ENCODE measurements around the gene TCF3.

Gene TCF3

DNA sequence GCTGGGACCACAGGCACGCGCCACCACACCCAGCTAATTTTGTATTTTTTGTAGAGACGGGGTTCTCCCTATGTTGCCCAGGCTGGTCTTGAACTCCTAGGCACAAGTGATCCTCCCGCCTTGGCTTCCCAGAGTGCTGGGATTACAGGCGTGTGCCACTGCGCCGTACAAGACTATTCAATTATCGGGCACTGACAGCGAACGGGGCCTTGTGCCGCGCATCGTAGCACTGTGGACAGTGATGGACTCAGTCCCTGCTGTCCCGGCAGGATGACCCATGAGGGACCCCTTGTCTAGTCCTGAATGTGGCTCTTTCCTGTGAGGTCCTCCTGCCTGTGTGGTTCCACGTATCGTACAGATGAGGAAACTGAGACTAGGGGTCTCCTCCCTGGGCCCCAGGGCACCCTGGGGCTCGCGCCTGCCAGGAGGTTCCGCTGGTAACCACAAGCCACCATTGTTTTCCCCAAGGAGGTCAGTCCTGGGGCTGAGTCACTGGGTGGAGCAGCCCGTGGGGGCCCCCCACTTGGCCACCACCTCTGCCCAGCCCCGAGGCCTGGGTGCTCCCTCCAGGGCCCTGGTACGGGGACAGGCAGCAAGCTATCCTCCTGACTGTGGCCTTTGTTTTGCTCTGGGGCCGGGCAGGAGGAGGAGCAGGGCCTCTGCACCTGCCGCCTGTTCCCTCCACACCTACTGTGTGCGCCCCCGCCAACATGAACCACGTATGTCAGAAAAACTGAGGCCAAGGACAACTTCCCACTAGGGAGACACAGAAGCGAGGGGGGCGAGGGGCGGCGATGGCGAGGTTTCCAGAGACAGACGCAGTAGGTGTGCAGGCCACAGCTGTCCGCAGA lies 2.9 kb upstream of the TCF3 start:
- Mint-ChIP-seq H3K9me3 (no peaks in the 10 kb centered on the region), H3K27me3 (peaks cover 25% of the 10 kb centered on the region), H3K36me3 (ENCODE audit: insufficient read depth) (peaks cover 20% of the 10 kb centered on the region), H3K4me3 (peak overlapping the region; percentile 42), H3K27ac (ENCODE audit: low read depth) (no peak overlapping the region), H3K4me1 (peaks cover 11% of the 10 kb centered on the region)
- DNase-seq (ENCODE audit: low spot score in 2 of 2) (no peak), ATAC-seq (replicated peaks; ENCODE audit: extremely low read depth, poor library complexity, severe bottlenecking) (no peak)

DNA sequence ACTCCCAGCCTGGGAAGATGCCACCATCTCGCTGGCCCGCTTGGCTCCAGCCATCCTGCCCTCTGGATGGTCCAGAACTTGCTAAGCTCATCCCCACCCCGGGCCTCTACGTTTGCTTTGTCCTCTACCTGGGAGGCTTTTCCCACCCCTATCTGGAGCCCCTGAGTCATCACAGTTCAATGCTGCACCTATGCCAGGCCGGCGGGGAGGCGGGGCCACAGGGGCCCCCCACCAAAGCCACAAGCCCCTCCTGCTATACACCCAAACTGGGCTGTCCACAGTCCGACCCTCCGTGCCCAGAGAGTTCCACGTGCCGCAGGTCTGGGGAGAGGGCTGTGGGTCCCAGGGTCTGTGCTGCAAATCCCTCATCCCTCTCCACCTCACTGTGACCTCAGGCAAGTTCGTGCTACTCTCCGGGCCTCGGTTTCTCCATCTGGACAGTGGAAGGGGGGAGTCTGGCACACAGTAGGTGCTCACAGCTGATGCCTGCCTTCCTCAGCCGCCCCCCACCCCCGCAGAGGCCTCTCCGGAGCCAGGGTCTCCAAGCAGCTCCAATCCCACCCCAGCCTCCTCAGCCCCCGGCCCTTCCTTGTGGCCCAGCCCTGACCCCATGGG lies 1.9 kb upstream of the TCF3 start:
- Mint-ChIP-seq H3K4me3 (peak overlapping the region; percentile 42), H3K27ac (ENCODE audit: low read depth) (no peak overlapping the region)

DNA sequence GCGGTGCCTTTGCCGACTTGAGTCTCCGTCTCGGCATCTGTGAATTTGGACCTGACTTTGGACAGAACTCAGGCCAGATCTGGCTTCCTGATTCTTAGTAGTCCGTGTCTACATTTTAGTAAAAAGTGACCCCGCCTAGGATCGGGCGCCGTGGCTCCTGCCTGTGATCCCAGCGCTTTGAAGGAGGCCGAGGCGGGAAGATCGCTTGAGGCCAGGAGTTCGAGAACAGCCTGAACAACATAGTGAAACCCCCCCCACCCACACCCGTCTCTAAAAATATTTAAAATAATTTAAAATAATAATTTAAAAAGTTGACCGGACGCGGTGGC lies 849 bp upstream of the TCF3 start:
- peak overlapping the region; percentile 83 for H3K27ac Mint-ChIP-seq (ENCODE audit: low read depth)
- ATAC-seq (replicated peaks; ENCODE audit: extremely low read depth, poor library complexity, severe bottlenecking) = no peak
- H3K36me3 Mint-ChIP-seq (ENCODE audit: insufficient read depth) = peaks cover 20% of the 10 kb centered on the region

More for the DNA sequence above, 1.9 kb upstream of the TCF3 start:
- DNase-seq (ENCODE audit: low spot score in 2 of 2) (no peak), ATAC-seq (replicated peaks; ENCODE audit: extremely low read depth, poor library complexity, severe bottlenecking) (no peak)
- H3K4me1 Mint-ChIP-seq = peaks cover 13% of the 10 kb centered on the region
- H3K9me3 Mint-ChIP-seq = no peaks in the 10 kb centered on the region
- H3K27me3 Mint-ChIP-seq = peaks cover 22% of the 10 kb centered on the region
- H3K36me3 Mint-ChIP-seq (ENCODE audit: insufficient read depth) = peaks cover 20% of the 10 kb centered on the region

DNA sequence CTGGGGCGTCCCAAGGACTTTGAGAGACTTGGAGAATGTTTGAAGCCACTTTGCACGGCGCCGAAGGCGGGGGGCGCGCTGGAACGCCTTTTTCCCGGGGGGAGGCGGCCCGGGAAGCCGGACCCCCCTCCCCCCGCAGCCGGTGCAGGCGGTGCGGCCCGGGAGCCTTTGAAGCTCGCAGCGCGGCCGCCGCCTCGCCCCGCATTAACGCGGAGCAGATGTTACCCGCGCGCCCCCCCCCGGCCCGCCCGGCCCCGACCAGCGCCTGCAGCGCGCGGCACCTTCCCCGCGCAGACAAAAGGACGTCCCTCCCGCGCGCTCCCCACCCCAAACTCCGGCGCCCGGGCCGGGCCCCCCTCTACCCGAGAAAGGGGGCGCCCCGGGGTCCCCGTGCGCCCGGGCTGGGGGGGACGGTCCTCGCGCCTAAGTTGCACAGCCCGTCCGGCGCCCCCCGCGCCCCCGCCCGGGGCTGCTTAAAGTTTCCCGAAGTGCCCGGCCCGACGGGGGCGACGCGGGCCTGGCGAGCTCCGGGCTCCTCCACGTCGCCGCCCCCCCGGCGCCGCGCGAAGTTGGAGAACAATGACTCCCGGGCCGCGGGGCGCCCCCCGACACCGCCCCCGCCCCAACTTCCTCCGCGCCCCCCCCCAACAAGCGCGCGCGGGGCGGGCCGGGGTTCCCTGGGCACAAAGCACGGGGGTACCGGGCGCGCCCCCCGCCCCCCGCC lies 685 bp downstream of the TCF3 start:
- Mint-ChIP-seq H3K9me3 (no peaks in the 10 kb centered on the region), H3K27ac (ENCODE audit: low read depth) (peak overlapping the region; percentile 96), H3K27me3 (peaks cover 2% of the 10 kb centered on the region), H3K4me1 (peaks cover 17% of the 10 kb centered on the region), H3K36me3 (ENCODE audit: insufficient read depth) (peaks cover 23% of the 10 kb centered on the region), H3K4me3 (peak overlapping the region; percentile 87)
- no peak for DNase-seq (ENCODE audit: low spot score in 2 of 2)
- no peak for ATAC-seq (replicated peaks; ENCODE audit: extremely low read depth, poor library complexity, severe bottlenecking)

More for the DNA sequence above, 849 bp upstream of the TCF3 start:
- DNase-seq (ENCODE audit: low spot score in 2 of 2) = no peak
- H3K27me3 Mint-ChIP-seq = peaks cover 12% of the 10 kb centered on the region
- no peaks in the 10 kb centered on the region for H3K9me3 Mint-ChIP-seq
- peak overlapping the region; percentile 75 for H3K4me3 Mint-ChIP-seq
- peaks cover 17% of the 10 kb centered on the region for H3K4me1 Mint-ChIP-seq

DNA sequence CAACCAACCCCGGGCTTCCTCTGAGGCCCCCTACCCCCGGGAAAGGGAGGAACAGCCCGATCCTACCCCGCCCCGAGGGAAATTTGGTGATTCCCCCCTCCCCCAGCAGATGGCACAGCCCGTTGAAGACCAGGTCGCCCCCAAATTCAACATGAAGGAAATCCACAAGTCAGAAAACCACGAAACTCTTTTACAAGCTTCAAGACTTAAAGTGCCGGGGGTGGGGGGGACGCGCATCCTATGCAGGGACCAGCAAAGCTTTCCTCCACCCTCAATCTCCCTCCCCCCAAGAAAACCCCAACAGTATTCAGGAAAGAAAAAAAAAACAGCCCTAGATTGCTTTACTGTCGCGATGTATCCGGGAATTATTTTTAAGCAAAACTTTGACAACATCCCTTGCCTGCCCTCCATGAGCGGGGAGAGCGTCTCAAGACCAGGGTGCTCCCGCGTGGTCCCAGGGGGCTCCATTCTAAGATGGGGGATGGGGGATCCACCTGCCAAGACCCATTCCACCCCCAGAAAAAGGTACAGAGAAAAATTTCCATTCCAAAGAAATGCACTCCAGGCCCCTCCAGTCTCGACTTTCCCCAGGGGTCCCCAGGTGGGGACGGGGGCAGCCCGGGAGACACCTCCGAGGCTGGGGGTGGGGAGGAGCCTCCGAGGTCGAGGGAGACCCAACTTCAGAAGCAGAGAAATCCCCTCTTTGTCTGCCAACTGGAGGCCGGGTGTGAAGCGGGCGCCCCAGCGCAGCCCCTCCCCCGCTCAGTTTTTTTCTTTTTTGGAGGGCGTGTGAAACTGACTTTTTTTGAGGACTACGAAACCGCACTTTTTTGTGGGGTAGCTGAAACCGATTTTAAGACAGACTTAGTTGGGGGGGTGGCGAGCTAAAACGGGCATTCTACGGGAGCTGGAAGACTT lies 1.5 kb downstream of the TCF3 start:
- Mint-ChIP-seq H3K27me3 (no peaks in the 10 kb centered on the region), H3K4me3 (peak overlapping the region; percentile 87), H3K4me1 (peaks cover 24% of the 10 kb centered on the region), H3K36me3 (ENCODE audit: insufficient read depth) (peaks cover 24% of the 10 kb centered on the region), H3K27ac (ENCODE audit: low read depth) (peak overlapping the region; percentile 96), H3K9me3 (no peaks in the 10 kb centered on the region)
- peak; percentile 5 for ATAC-seq (replicated peaks; ENCODE audit: extremely low read depth, poor library complexity, severe bottlenecking)
- peak; percentile 47 to 66 for DNase-seq (ENCODE audit: low spot score in 2 of 2)

DNA sequence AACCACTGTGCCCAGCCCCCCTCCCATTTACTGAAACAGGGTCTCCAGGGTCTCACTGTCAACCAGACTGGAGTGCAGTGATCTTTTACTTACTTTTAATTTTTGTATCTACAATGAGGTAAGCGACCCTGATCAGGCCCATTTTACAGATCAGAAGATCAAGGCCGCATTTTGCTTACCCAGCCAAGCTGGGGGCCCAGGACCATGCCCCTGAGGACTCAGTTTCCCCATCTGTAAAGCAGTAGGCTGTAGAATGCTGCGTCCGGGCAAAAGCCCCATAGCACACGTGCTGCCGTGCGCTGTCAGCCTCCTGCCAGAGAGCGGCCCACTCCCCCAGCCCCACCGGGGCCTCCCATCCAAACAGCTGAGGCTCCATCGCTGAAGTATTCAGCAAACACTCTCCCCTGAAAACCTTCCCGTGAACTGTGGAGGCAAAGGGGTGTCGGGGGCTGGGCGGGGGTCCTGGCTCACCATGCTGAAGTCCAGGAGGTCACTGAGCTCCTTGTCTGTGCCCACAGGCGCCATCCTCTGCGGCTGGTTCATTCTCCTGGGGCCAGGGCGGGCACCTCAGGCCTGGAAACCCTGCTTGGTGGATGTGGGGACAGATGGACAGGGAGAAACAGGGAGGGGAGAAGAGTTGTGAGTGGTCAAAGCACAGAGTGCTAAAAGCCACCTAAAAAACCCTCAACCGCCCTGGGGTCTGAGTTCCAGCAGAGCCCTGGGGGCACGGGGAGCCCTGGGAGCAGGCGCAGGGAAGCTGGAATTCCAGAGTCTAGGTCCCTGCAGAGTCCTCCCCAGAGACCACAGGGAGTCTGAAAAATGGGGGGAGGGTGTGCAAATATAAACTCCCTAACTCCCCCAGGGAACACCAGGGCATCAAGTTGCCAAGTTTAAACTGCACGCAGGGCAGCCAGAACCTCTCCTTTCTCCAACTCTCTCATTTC lies 2.4 kb downstream of the TCF3 start:
- Mint-ChIP-seq H3K4me1 (peaks cover 31% of the 10 kb centered on the region), H3K27me3 (no peaks in the 10 kb centered on the region), H3K4me3 (peak overlapping the region; percentile 87), H3K36me3 (ENCODE audit: insufficient read depth) (peaks cover 27% of the 10 kb centered on the region), H3K9me3 (no peaks in the 10 kb centered on the region), H3K27ac (ENCODE audit: low read depth) (peak overlapping the region; percentile 96)
- ATAC-seq (replicated peaks; ENCODE audit: extremely low read depth, poor library complexity, severe bottlenecking) = no peak
- no peak for DNase-seq (ENCODE audit: low spot score in 2 of 2)

DNA sequence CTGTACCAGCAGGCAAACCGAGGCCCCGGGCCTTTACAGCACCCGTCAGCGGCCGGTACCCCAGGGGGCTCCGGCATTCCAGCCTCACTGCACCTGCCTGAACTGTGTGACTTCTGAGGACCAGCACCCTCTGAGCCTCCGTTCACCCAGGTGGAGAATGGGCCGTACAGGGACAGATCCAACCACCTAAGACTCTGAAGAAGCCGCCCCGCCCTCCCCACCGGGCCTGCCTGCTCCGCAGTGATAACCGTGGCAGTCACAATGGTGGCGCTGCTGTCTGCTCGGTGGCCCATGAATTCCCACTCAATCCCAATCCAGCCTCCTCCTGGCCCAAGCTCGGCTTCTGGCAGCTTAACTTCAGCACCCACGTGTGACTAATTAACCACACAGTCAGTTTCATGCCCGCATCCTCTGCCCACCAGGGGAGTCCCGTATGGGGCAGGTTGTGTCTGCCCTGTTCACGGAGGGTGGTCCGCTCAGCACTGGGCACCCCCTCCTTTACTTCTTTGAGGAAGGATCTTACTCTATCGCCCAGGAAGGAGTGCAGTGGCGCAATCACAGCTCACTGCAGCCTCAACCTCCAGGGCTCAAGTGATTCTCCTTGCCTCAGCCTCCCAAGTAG lies 3.4 kb downstream of the TCF3 start:
- Mint-ChIP-seq H3K4me3 (no peak overlapping the region), H3K27me3 (no peaks in the 10 kb centered on the region), H3K4me1 (peaks cover 31% of the 10 kb centered on the region), H3K27ac (ENCODE audit: low read depth) (peak overlapping the region; percentile 19), H3K36me3 (ENCODE audit: insufficient read depth) (peaks cover 27% of the 10 kb centered on the region), H3K9me3 (no peaks in the 10 kb centered on the region)
- ATAC-seq (replicated peaks; ENCODE audit: extremely low read depth, poor library complexity, severe bottlenecking) (no peak), DNase-seq (ENCODE audit: low spot score in 2 of 2) (no peak)

DNA sequence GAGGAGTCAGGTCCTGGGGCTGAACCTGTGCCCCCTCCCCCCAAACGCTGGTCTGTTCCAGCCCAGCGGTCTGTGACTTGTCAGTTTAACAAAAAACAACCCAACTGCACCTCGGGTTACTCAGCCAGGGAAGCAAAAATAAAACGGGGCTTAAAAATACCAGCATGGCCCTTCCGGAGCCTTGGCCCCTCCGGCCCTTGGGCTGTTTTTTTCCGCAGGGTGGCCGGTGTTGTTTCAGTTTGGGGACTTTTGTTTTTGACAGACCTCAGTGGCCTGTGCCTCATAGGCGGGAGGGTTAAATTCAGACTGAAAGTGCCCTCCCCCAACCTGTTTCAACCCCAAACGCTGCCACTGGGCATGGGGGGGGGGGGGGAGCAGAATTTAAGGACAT lies 4.0 kb downstream of the TCF3 start:
- H3K4me3 Mint-ChIP-seq = no peak overlapping the region
- no peak for DNase-seq (ENCODE audit: low spot score in 2 of 2)
- no peaks in the 10 kb centered on the region for H3K9me3 Mint-ChIP-seq
- no peak for ATAC-seq (replicated peaks; ENCODE audit: extremely low read depth, poor library complexity, severe bottlenecking)
- no peaks in the 10 kb centered on the region for H3K27me3 Mint-ChIP-seq
- H3K27ac Mint-ChIP-seq (ENCODE audit: low read depth) = no peak overlapping the region
- H3K36me3 Mint-ChIP-seq (ENCODE audit: insufficient read depth) = peaks cover 27% of the 10 kb centered on the region
- H3K4me1 Mint-ChIP-seq = peaks cover 31% of the 10 kb centered on the region

DNA sequence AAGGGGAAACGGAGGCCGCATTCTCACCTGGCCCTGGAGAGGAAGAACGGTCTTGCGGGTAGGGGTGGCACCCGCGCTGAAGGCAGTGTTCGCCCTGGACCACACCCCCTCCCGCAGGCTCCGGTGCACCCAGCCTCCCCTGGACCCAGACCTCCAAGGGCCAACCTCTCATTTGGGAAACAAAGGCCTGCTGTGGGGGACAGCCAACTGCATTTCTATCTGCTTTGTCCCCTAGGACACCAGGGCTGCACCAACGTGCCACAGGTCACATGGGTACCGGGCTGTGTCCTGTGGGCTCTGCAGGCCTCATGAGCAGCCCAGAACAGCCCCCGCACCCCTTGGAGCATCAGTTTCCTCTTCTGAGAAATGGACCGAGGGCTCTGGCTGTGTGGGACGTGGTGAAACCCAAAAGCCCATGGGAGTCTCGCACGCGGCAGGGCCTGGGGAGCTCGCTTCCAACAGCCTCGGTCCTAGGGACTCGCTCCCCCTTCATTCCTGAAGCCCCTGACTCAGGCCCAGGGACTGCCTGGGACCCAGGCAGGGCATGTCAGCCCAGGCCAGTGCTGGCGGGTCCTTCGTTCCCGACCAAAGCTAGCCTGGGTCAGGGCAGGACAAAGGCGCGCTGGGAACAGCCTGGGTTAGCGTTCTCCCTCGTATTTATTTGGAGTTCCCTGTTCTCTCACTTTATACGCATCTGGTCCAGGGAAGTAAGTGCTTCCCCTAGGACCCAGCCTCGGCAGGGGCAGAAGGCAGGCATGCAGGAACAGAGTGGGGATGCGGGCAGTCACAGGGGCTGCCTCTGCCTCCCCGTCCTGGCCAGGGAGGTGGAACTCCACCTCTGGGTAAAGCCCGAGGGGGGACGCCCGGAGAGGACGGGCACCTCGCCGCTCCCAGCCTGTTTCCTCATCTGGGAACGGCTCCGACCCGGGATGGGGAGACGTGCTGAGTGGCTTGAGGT lies 4.6 kb downstream of the TCF3 start:
- Mint-ChIP-seq H3K4me3 (no peak overlapping the region), H3K27me3 (no peaks in the 10 kb centered on the region), H3K4me1 (peaks cover 31% of the 10 kb centered on the region), H3K9me3 (no peaks in the 10 kb centered on the region), H3K27ac (ENCODE audit: low read depth) (no peak overlapping the region), H3K36me3 (ENCODE audit: insufficient read depth) (peaks cover 24% of the 10 kb centered on the region)
- ATAC-seq (replicated peaks; ENCODE audit: extremely low read depth, poor library complexity, severe bottlenecking) (no peak), DNase-seq (ENCODE audit: low spot score in 2 of 2) (no peak)

DNA sequence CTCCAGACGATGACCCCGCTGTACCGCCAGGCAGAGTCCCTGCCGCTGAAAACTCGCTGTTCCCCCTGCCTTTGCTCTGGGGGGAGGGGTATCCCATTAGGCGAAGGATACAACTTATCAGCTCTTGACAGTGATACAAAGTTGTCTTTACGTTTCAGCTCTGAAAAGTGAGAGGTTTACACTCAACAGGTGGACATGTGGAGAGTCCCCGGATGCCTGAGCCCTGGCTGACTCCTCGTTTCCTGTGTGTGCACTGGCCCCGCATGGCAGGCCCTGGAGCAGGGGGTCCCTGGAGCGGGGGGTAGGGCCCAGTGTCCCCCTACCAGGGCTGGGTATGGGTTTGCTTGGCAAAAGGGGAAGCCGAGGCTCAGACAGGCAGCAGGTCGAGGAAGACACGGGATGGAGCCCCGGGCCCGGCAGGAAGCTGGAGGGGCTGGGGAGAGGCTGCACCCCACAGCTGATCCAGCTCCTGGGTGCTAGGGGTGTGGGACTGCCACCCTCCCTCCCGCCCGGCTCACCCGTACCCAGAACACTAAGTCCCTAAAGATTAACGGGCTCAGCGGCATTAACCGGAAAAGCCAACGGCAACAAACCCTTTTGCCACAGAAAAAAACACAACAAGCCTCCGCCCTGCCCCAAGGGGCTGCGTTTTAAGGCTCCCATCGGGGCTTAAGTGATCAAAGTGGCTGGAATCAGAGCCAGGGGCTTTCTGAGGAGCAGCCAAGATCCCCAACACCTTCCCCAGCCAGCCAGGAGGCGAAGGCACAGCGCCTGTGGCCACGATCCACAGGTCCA lies 5.6 kb downstream of the TCF3 start:
- Mint-ChIP-seq H3K27ac (ENCODE audit: low read depth) (no peak overlapping the region), H3K36me3 (ENCODE audit: insufficient read depth) (peaks cover 25% of the 10 kb centered on the region), H3K9me3 (no peaks in the 10 kb centered on the region), H3K4me1 (peaks cover 31% of the 10 kb centered on the region), H3K27me3 (no peaks in the 10 kb centered on the region), H3K4me3 (no peak overlapping the region)
- DNase-seq (ENCODE audit: low spot score in 2 of 2) = no peak
- no peak for ATAC-seq (replicated peaks; ENCODE audit: extremely low read depth, poor library complexity, severe bottlenecking)
